Vagina (tissue), 2 donors: ENCODE data around the gene IL2RA. TPM values are rescaled to one million over a fixed set of nuclear protein-coding genes. Genes with fewer than 3 reads are reported as not detected.
A peak's percentile ranks its signal among the peaks of the same experiment; 100 is the strongest.

Source experiments
- DNase-seq, 2 donors: peaks; one replicate each; pipeline ENCODE4 v3.0.0-alpha.2; 2017; ENCODE audit errors: extremely low spot score in 2 of 2
- H3K27ac ChIP-seq: fragments of 200-600 bp; sonication (generic); one replicate; pipeline ENCODE4 v1.5.1; 2019
- H3K27me3 ChIP-seq: fragments of 200-600 bp; sonication (generic); one replicate; pipeline ENCODE4 v1.5.1; 2019
- H3K36me3 ChIP-seq, 2 donors: fragments of 200-600 bp; sonication (generic); one replicate each; pipeline ENCODE4 v1.5.1; 2017 to 2019
- H3K4me1 ChIP-seq: fragments of 200-600 bp; sonication (generic); one replicate; pipeline ENCODE4 v1.5.1; 2019
- H3K4me3 ChIP-seq, 2 donors: fragments of 200-600 bp; sonication (generic); 1 replicate in 1 of 2; 2 replicates in 1 of 2; pipeline ENCODE4 v1.5.1; 2016 to 2019
- H3K9me3 ChIP-seq: fragments of 200-600 bp; sonication (generic); one replicate; pipeline ENCODE4 v1.5.1; 2019
- POLR2A ChIP-seq, 2 donors: fragments of 450-650 bp; IDR thresholded peaks; one replicate each; pipeline ENCODE4 v1.6.1; 2017; ENCODE audit warnings: antibody characterized with exemption in 2 of 2, mild to moderate bottlenecking in 2 of 2, moderate library complexity in 2 of 2
- POLR2AphosphoS5 ChIP-seq, 2 donors: sonication (generic); formaldehyde crosslinking; IDR thresholded peaks; one replicate each; pipeline ENCODE4 v1.9.0; 2017; ENCODE audit warnings: antibody characterized with exemption in 2 of 2, mild to moderate bottlenecking in 2 of 2, low read depth in 1 of 2; ENCODE audit not compliant: insufficient read depth in 1 of 2
- intact Hi-C: fragments of 100-400 bp; cut with DNase I; formaldehyde crosslinking; loops from one replicate; pipeline ENCODE4 v1.15.1; 2023
- total RNA-seq: library from RNA; depleted of rRNA; stranded (reverse); fragments of >200 nt; gene quantifications from one replicate; pipeline ENCODE4 v1.2.3, GENCODE V29; 2016
- TF ChIP-seq, protein P1 (sequence below), 3 experiments: fragments of 450-650 bp in 2 of 3; fragments of 200-600 bp in 1 of 3; sonication (generic) in 1 of 3; IDR thresholded peaks; one replicate each; pipeline ENCODE4 v1.5.1; 2017 to 2019; ENCODE audit warnings: antibody characterized with exemption in 3 of 3, mild to moderate bottlenecking in 2 of 3, moderate library complexity in 2 of 3

The IL2RA gene
- total RNA-seq, 1 donor from 2014 or later: not detected

DNA sequence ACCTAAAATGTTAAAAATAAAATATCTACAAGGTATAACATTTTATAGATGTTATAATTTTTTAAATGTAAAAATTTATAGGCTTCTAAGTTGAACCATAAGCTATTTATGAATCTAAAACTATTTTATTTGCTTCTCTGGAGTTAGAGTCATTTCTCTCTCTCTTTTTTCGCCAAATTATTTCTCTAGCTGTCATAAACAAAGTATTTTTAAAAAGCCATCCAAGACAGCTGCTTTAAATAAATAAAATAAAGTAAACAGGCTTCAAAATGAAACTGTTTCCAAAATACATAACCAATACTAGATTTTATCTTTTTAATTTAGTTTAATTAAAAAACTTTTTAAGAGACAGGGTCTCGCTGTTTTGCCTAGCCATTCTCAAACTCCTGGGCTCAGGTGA lies 72.4 kb downstream of the IL2RA start:
- intact Hi-C loops: no loop called here
- H3K4me1 ChIP-seq: peaks cover 22% of the 10 kb centered on the region
- no peak overlapping the region for H3K4me3 ChIP-seq
- H3K27me3 ChIP-seq: no peaks in the 10 kb centered on the region
- H3K9me3 ChIP-seq: no peaks in the 10 kb centered on the region
- H3K27ac ChIP-seq: peak overlapping the region; percentile 81
- no peak for TF ChIP-seq POLR2AphosphoS5 (IDR thresholded peaks at IDR 0.05; ENCODE audit: insufficient read depth in 1 of 2, low read depth in 1 of 2)
- TF ChIP-seq POLR2A (IDR thresholded peaks at IDR 0.05): no peak
- TF ChIP-seq, protein P1, sequence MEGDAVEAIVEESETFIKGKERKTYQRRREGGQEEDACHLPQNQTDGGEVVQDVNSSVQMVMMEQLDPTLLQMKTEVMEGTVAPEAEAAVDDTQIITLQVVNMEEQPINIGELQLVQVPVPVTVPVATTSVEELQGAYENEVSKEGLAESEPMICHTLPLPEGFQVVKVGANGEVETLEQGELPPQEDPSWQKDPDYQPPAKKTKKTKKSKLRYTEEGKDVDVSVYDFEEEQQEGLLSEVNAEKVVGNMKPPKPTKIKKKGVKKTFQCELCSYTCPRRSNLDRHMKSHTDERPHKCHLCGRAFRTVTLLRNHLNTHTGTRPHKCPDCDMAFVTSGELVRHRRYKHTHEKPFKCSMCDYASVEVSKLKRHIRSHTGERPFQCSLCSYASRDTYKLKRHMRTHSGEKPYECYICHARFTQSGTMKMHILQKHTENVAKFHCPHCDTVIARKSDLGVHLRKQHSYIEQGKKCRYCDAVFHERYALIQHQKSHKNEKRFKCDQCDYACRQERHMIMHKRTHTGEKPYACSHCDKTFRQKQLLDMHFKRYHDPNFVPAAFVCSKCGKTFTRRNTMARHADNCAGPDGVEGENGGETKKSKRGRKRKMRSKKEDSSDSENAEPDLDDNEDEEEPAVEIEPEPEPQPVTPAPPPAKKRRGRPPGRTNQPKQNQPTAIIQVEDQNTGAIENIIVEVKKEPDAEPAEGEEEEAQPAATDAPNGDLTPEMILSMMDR (IDR thresholded peaks at IDR 0.05): no peak
- no peak for DNase-seq
- H3K36me3 ChIP-seq: no peaks in the 10 kb centered on the region

DNA sequence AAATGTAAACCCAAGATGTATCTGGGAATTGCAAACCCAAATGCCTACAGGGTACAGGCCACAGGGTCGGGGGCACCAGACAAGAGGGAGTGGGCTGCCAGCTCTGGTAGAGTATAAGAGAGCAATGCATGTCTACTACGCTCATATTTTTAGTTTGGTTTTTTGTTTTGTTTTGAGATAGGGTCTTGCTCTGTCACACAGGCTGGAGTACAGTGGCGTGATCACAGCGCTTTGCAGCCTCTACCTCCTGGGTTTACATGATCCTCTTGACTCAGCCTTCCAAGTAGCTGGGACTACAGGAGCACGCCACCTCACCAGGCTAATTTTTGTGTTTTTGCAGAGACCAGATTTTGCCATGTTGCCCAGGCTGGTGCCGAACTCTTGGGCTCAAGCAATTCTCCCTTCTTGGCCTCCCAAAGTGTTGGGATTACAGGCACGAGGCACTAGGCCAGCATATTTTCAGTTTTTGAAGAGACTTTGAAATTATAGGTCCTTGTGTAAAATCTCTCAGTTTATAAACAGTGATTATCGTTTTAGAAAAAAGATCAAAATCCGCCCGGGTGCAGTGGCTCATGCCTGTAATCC lies 73.7 kb downstream of the IL2RA start:
- Histone ChIP-seq H3K27ac (peak overlapping the region; percentile 81), H3K9me3 (no peaks in the 10 kb centered on the region), H3K27me3 (no peaks in the 10 kb centered on the region), H3K4me3 (no peak overlapping the region), H3K36me3 (no peaks in the 10 kb centered on the region), H3K4me1 (peaks cover 32% of the 10 kb centered on the region)
- intact Hi-C loops: no loop called here
- TF ChIP-seq, protein P1 (IDR thresholded peaks at IDR 0.05): no peak
- TF ChIP-seq POLR2A (IDR thresholded peaks at IDR 0.05): no peak
- no peak for TF ChIP-seq POLR2AphosphoS5 (IDR thresholded peaks at IDR 0.05; ENCODE audit: insufficient read depth in 1 of 2, low read depth in 1 of 2)
- DNase-seq: peak in 1 of 2 donors; percentile 77

DNA sequence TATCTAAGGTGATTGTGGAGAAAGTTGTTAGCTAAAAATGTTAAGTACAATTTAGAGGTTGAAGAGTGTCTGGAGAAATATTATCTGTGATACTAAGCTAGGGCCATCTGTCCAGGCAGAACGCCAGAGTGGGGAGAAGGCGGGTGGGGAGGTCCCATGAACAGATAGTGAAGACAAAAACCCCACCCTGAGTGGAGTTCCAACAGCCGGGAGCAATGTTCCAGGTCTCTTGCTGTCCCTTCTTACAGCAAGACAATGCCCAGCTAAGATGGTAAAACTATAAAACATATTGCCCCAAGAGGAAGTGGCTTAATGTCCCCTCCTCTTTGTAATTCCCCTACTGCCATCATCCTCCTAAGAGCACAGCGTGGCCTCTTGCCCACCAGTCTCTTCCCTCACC lies 74.4 kb downstream of the IL2RA start:
- peak overlapping the region; percentile 81 for H3K27ac ChIP-seq
- TF ChIP-seq, protein P1 (IDR thresholded peaks at IDR 0.05): no peak
- TF ChIP-seq POLR2A (IDR thresholded peaks at IDR 0.05) (no peak), POLR2AphosphoS5 (IDR thresholded peaks at IDR 0.05; ENCODE audit: insufficient read depth in 1 of 2, low read depth in 1 of 2) (no peak)
- intact Hi-C loops: no loop called here
- H3K9me3 ChIP-seq: no peaks in the 10 kb centered on the region
- H3K4me3 ChIP-seq: no peak overlapping the region
- H3K27me3 ChIP-seq: no peaks in the 10 kb centered on the region
- H3K4me1 ChIP-seq: peaks cover 32% of the 10 kb centered on the region
- peak in 1 of 2 donors; percentile 79 for DNase-seq
- H3K36me3 ChIP-seq: no peaks in the 10 kb centered on the region

DNA sequence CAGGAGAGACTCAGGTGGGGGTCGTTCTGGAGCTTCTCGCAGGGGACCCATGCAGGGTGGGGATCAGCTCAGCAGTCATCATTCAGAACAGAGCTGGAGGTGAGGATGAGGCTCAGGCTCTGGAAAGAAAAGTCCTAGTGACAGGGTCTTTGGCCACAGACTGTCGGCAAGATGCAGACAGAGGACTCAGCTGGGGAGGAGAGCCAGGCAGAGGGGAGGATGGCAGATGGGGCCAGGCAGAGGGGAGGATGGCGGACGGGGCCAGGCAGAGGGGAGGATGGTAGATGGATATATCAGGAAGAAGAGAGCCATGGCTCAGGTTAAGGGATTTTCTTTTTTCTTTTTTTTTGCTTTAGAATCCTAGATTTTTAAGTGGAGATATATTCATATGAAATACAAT lies 77.1 kb downstream of the IL2RA start:
- intact Hi-C loops: no loop called here
- TF ChIP-seq POLR2A (IDR thresholded peaks at IDR 0.05) (no peak), POLR2AphosphoS5 (IDR thresholded peaks at IDR 0.05; ENCODE audit: insufficient read depth in 1 of 2, low read depth in 1 of 2) (no peak)
- TF ChIP-seq, protein P1 (IDR thresholded peaks at IDR 0.05): no peak
- H3K4me3 ChIP-seq: no peak overlapping the region
- H3K4me1 ChIP-seq: peaks cover 32% of the 10 kb centered on the region
- DNase-seq: no peak
- H3K27ac ChIP-seq: peak overlapping the region; percentile 71
- H3K36me3 ChIP-seq: no peaks in the 10 kb centered on the region
- no peaks in the 10 kb centered on the region for H3K9me3 ChIP-seq
- H3K27me3 ChIP-seq: no peaks in the 10 kb centered on the region

DNA sequence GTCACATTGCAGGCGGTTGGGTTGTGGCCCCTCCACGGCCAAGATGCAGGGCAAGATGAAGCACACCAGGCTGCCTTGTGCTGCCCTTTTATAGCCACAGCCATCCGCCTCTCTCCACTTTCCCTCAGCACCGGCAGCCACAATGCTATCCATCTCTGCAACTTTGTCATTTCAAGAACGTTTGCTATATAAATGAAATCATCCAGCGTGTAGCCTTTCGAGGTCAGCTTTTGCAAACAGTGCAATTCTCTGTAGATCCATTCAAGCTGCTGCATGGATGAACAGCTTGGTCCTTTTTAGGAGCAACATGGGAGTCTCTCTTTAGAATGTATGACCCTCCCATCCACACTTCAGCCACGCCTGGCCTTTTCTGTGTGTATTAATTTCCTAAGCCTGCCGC lies 78.4 kb downstream of the IL2RA start:
- Histone ChIP-seq H3K9me3 (no peaks in the 10 kb centered on the region), H3K4me3 (no peak overlapping the region), H3K4me1 (peaks cover 31% of the 10 kb centered on the region), H3K27ac (peak overlapping the region; percentile 71), H3K36me3 (no peaks in the 10 kb centered on the region), H3K27me3 (no peaks in the 10 kb centered on the region)
- no peak for DNase-seq
- intact Hi-C loops: no loop called here
- TF ChIP-seq, protein P1 (IDR thresholded peaks at IDR 0.05): no peak
- no peak for TF ChIP-seq POLR2A (IDR thresholded peaks at IDR 0.05)
- no peak for TF ChIP-seq POLR2AphosphoS5 (IDR thresholded peaks at IDR 0.05; ENCODE audit: insufficient read depth in 1 of 2, low read depth in 1 of 2)
